Peyer's patch (tissue), 4 donors: ENCODE results near the gene PRAMEF5.
"Not testable (repeated sequence)": the region's sequence is repeated elsewhere in the genome, so short reads cannot be mapped to it uniquely, and the experiment has no call there.

ENCODE experiments used
- POLR2A ChIP-seq, 2 donors: fragments of 450-650 bp; IDR thresholded peaks; one replicate each; pipeline ENCODE4 v1.5.1; 2017; ENCODE audit warnings: antibody characterized with exemption in 2 of 2, mild to moderate bottlenecking in 2 of 2, moderate library complexity in 2 of 2
- TF ChIP-seq, protein P1 (sequence below), 6 experiments: fragments of 450-650 bp in 4 of 6; fragments of 200-600 bp in 2 of 6; sonication (generic) in 1 of 6; IDR thresholded peaks; one replicate each; pipeline ENCODE4 v1.5.1; 2017 to 2019; ENCODE audit warnings: antibody characterized with exemption in 6 of 6, mild to moderate bottlenecking in 3 of 6, moderate library complexity in 1 of 6

DNA sequence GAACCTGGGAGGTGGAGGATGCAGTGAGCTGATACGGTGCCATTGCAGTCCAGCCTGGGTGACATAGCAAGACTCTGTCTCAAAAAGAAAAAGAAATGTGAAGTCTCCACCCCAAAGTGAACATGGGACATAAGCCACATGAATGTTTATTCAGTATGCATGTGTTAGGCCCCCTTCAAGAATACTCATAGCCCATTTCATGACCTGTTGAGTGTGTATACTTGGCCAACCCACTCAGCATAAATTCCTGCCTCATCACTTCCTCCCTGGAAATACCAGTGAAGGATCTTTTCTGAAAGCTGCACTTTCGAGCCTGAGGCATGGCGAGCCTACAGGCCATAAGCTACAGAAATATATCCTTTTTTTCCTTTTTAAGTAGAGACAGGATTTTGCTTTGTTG, 34.8 kb upstream of the PRAMEF5 start:
- TF ChIP-seq, protein P1, sequence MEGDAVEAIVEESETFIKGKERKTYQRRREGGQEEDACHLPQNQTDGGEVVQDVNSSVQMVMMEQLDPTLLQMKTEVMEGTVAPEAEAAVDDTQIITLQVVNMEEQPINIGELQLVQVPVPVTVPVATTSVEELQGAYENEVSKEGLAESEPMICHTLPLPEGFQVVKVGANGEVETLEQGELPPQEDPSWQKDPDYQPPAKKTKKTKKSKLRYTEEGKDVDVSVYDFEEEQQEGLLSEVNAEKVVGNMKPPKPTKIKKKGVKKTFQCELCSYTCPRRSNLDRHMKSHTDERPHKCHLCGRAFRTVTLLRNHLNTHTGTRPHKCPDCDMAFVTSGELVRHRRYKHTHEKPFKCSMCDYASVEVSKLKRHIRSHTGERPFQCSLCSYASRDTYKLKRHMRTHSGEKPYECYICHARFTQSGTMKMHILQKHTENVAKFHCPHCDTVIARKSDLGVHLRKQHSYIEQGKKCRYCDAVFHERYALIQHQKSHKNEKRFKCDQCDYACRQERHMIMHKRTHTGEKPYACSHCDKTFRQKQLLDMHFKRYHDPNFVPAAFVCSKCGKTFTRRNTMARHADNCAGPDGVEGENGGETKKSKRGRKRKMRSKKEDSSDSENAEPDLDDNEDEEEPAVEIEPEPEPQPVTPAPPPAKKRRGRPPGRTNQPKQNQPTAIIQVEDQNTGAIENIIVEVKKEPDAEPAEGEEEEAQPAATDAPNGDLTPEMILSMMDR (IDR thresholded peaks at IDR 0.05): not testable (repeated sequence)
- TF ChIP-seq POLR2A (IDR thresholded peaks at IDR 0.05): not testable (repeated sequence)
